Measurements from ENCODE around the gene HNRNPC. TPM values are rescaled to one million over a fixed set of nuclear protein-coding genes. Genes with fewer than 3 reads are reported as not detected.
"Not testable (repeated sequence)": the region's sequence is repeated elsewhere in the genome, so short reads cannot be mapped to it uniquely, and the experiment has no call there.

Gene HNRNPC
- total RNA-seq, 4 donors from 2014 or later = 201 to 392 (median 259) TPM

- TF ChIP-seq POLR2A (IDR thresholded peaks at IDR 0.05) (peak; percentile 45 to 81), CTCF (IDR thresholded peaks at IDR 0.05) (no peak)
These were observed 39.4 kb upstream of the HNRNPC start for GRCh38 chr14:21308479-21309237.

GRCh38 chr14:21308132-21308478 is 38.9 kb upstream of the HNRNPC start:
- H3K27ac ChIP-seq = peak overlapping the region; percentile 53 to 72 (median 71)
- no peak for TF ChIP-seq CTCF (IDR thresholded peaks at IDR 0.05)
- TF ChIP-seq POLR2A (IDR thresholded peaks at IDR 0.05) = no peak
- H3K9me3 ChIP-seq = no peaks in the 10 kb centered on the region
- DNase-seq = no peak
- no peaks in the 10 kb centered on the region for H3K36me3 ChIP-seq
- H3K4me3 ChIP-seq = peak overlapping the region; percentile 21 to 34 (median 26)
- H3K4me1 ChIP-seq = peaks cover 0 to 5% (median 2%) of the 10 kb centered on the region in 4 donors
- no peaks in the 10 kb centered on the region for H3K27me3 ChIP-seq

More at GRCh38 chr14:21308479-21309237, 39.4 kb upstream of the HNRNPC start:
- peak; percentile 81 to 96 (median 90) for DNase-seq
- H3K9me3 ChIP-seq = no peaks in the 10 kb centered on the region
- H3K27ac ChIP-seq = peak overlapping the region; percentile 70 to 80 (median 72)
- no peaks in the 10 kb centered on the region for H3K36me3 ChIP-seq
- peaks cover 0 to 5% (median 2%) of the 10 kb centered on the region in 4 donors for H3K4me1 ChIP-seq
- no peaks in the 10 kb centered on the region for H3K27me3 ChIP-seq
- peak overlapping the region; percentile 21 to 34 (median 26) for H3K4me3 ChIP-seq

- no peaks in the 10 kb centered on the region for H3K27me3 ChIP-seq
- H3K27ac ChIP-seq = peak overlapping the region in 3 of 4 donors; percentile 53 to 72 (median 72)
- H3K9me3 ChIP-seq = no peaks in the 10 kb centered on the region
- H3K36me3 ChIP-seq = no peaks in the 10 kb centered on the region
- TF ChIP-seq CTCF (IDR thresholded peaks at IDR 0.05) (no peak), POLR2A (IDR thresholded peaks at IDR 0.05) (no peak)
- DNase-seq = no peak
- no peak overlapping the region for H3K4me3 ChIP-seq
- H3K4me1 ChIP-seq = peaks cover 0 to 5% (median 2%) of the 10 kb centered on the region in 4 donors
These were observed 38.4 kb upstream of the HNRNPC start for GRCh38 chr14:21307637-21308036.

- H3K36me3 ChIP-seq, H3K27me3 ChIP-seq, H3K4me3 ChIP-seq, H3K4me1 ChIP-seq, H3K9me3 ChIP-seq, H3K27ac ChIP-seq, DNase-seq: not testable (repeated sequence)
These were observed 33.5 kb upstream of the HNRNPC start for GRCh38 chr14:21302836-21303140.

GRCh38 chr14:21302013-21302835 is 33.0 kb upstream of the HNRNPC start:
- Histone ChIP-seq H3K36me3 (no peaks in the 10 kb centered on the region), H3K4me3 (no peak overlapping the region), H3K4me1 (peaks cover 0 to 5% (median 0%) of the 10 kb centered on the region in 4 donors), H3K27me3 (no peaks in the 10 kb centered on the region), H3K9me3 (no peaks in the 10 kb centered on the region), H3K27ac (no peak overlapping the region)
- DNase-seq = no peak
- TF ChIP-seq POLR2A (IDR thresholded peaks at IDR 0.05) (no peak), CTCF (IDR thresholded peaks at IDR 0.05) (no peak)

GRCh38 chr14:21300892-21301291 is 31.6 kb upstream of the HNRNPC start:
- Histone ChIP-seq H3K9me3 (no peaks in the 10 kb centered on the region), H3K27ac (peak overlapping the region in 1 of 4 donors; percentile 10), H3K27me3 (no peaks in the 10 kb centered on the region), H3K36me3 (no peaks in the 10 kb centered on the region), H3K4me1 (peaks cover 0 to 5% (median 0%) of the 10 kb centered on the region in 4 donors), H3K4me3 (peak overlapping the region; percentile 16 to 52 (median 26))
- peak; percentile 55 to 66 (median 65) for DNase-seq
- TF ChIP-seq CTCF (IDR thresholded peaks at IDR 0.05) (peak in 1 of 6 experiments; percentile 4), POLR2A (IDR thresholded peaks at IDR 0.05) (no peak)
